ENCODE data around the gene WDR7. TPM values are rescaled to one million over a fixed set of nuclear protein-coding genes. Genes with fewer than 3 reads are reported as not detected.

Gene WDR7
- total and polyA plus RNA-seq, 9 of the 15 experiments (the other 6 are each of a cell fraction or from before 2014, with no cell fraction given): 1.4 to 9.4 (median 5.3) TPM

GRCh38 chr18:56903686-56904085, 252.5 kb downstream of the WDR7 start:
- no TSS peak for BruUV-seq (replicated peaks)
- intact Hi-C loops (cut with micrococcal nuclease): no loop called here

More at GRCh38 chr18:56903686-56904085, 252.5 kb downstream of the WDR7 start:
- ChIA-PET POLR2A (no interaction called here), CTCF (ENCODE audit: low intra/inter-chr PET ratio) (no interaction called here)
- no peak overlapping the region for H3K4me3 ChIP-seq
- H3K36me3 ChIP-seq (ENCODE audit: control insufficient read depth, insufficient read depth, low read length): no peaks in the 10 kb centered on the region
- FAIRE-seq: no peak
- no peak for TF ChIP-seq ZNF316 (IDR thresholded peaks at IDR 0.05)
- TF ChIP-seq ZBTB5 (IDR thresholded peaks at IDR 0.05): no peak
- no peak for TF ChIP-seq E2F4 (CRISPR knock-in tag; IDR thresholded peaks at IDR 0.05; ENCODE audit: low read depth)
- no peak for TF ChIP-seq SRF (CRISPR knock-in tag; IDR thresholded peaks at IDR 0.05)
- TF ChIP-seq ZNF780A (CRISPR knock-in tag; IDR thresholded peaks at IDR 0.05): no peak
- no peak for TF ChIP-seq MLX (CRISPR knock-in tag; conservative IDR thresholded peaks at IDR 0.05)
- no peak for TF ChIP-seq ELK3 (CRISPR knock-in tag; IDR thresholded peaks at IDR 0.05)
- no peak for TF ChIP-seq SMAD3 (CRISPR knock-in tag; conservative IDR thresholded peaks at IDR 0.05)
- TF ChIP-seq ZNF41 (CRISPR knock-in tag; conservative IDR thresholded peaks at IDR 0.05): no peak
- TF ChIP-seq FOSL1 (tag; conservative IDR thresholded peaks at IDR 0.05): no peak
- no peak for TF ChIP-seq FOXA1 (IDR thresholded peaks at IDR 0.05; ENCODE audit: borderline replicate concordance)
- no peaks in the 10 kb centered on the region for H4K20me1 ChIP-seq (replicated peaks; ENCODE audit: control insufficient read depth, insufficient read depth, low read length)
- H3K4me2 ChIP-seq (ENCODE audit: insufficient read depth, low read length): no peak overlapping the region
- no peak overlapping the region for H3K9ac ChIP-seq (ENCODE audit: insufficient read depth in 1 of 2, low read depth in 2 of 2, low read length in 2 of 2)
- no peak overlapping the region for H2AFZ ChIP-seq (ENCODE audit: low read depth, low read length)
- no peak for DNase-seq (ENCODE audit: extremely low read depth in 1 of 4, low spot score in 3 of 4)
- in situ Hi-C loops (cut with MboI): no loop called here
- WGBS (ENCODE audit: insufficient coverage, low coverage, missing lambda C conversion rate): 36% methylated on average over 2 of the region's 2 CpGs
- H3K79me2 ChIP-seq (ENCODE audit: control insufficient read depth, insufficient read depth, low read length): no peaks in the 10 kb centered on the region
- no peaks in the 10 kb centered on the region for H3K27me3 ChIP-seq (ENCODE audit: control insufficient read depth in 2 of 2, insufficient read depth in 2 of 2, low read length in 2 of 2)
- no peaks in the 10 kb centered on the region for H3K9me1 ChIP-seq (ENCODE audit: control insufficient read depth, insufficient read depth, low read length)
- ATAC-seq: no peak
- no peaks in the 10 kb centered on the region for H3K4me1 ChIP-seq (replicated peaks in 1 of 2; ENCODE audit: control insufficient read depth in 2 of 2, insufficient read depth in 2 of 2, low read length in 2 of 2)
- no peaks in the 10 kb centered on the region for H3K9me3 ChIP-seq (replicated peaks; ENCODE audit: control insufficient read depth, insufficient read depth, low read depth, low read length)
- H3K27ac ChIP-seq (ENCODE audit: extremely low read depth, low read depth, low read length): no peak overlapping the region

All from K562 (cell line).